Natural killer cell treated with Interleukin-12 subunit alpha and Interleukin-12 subunit beta and Interleukin-15 and Interleukin-18, amount 100 ng/mL, for 72 hours (primary cell): ENCODE data around the gene LAMP1. TPM values are rescaled to one million over a fixed set of nuclear protein-coding genes. Genes with fewer than 3 reads are reported as not detected.
"Not testable (repeated sequence)": the region's sequence is repeated elsewhere in the genome, so short reads cannot be mapped to it uniquely, and the experiment has no call there.

Source experiments
- ATAC-seq, 2 donors: fragments of 150-1000 bp; cut with Tn5 transposase in 1 of 2; sonication (Bioruptor Pico), chemical (Tn5 transposase) in 1 of 2; 2 replicates each; pipeline ENCODE4 v1.10.0; 2021
- DNase-seq: peaks from one replicate; pipeline ENCODE4 v3.0.0; 2022; ENCODE audit warnings: low spot score
- H3K27ac Mint-ChIP-seq, 2 donors: 1 replicate in 1 of 2; 2 replicates in 1 of 2; pipeline ENCODE4 v1.8.0; 2022; ENCODE audit warnings: mixed read lengths in 2 of 2, mild to moderate bottlenecking in 1 of 2, moderate library complexity in 1 of 2
- H3K27me3 Mint-ChIP-seq, 2 donors: 1 replicate in 1 of 2; 2 replicates in 1 of 2; pipeline ENCODE4 v1.8.0; 2022; ENCODE audit warnings: mixed read lengths in 2 of 2
- H3K36me3 Mint-ChIP-seq: one replicate; pipeline ENCODE4 v1.8.0; 2022; ENCODE audit warnings: mixed read lengths
- H3K4me1 Mint-ChIP-seq, 2 donors: 1 replicate in 1 of 2; 2 replicates in 1 of 2; pipeline ENCODE4 v1.8.0; 2022; ENCODE audit warnings: low read depth in 2 of 2, mixed read lengths in 2 of 2, mild to moderate bottlenecking in 1 of 2
- H3K4me3 Mint-ChIP-seq: one replicate; pipeline ENCODE4 v1.8.0; 2022; ENCODE audit warnings: mixed read lengths
- H3K9me3 Mint-ChIP-seq: 2 replicates; pipeline ENCODE4 v1.8.0; 2022; ENCODE audit warnings: mixed read lengths
- total RNA-seq, 2 donors: library from RNA; stranded (reverse); gene quantifications; one replicate each; pipeline ENCODE4 v1.2.3, GENCODE V29; 2022

Gene LAMP1
- 100 to 1,000 TPM; 104 to 108 TPM for total RNA-seq

DNA sequence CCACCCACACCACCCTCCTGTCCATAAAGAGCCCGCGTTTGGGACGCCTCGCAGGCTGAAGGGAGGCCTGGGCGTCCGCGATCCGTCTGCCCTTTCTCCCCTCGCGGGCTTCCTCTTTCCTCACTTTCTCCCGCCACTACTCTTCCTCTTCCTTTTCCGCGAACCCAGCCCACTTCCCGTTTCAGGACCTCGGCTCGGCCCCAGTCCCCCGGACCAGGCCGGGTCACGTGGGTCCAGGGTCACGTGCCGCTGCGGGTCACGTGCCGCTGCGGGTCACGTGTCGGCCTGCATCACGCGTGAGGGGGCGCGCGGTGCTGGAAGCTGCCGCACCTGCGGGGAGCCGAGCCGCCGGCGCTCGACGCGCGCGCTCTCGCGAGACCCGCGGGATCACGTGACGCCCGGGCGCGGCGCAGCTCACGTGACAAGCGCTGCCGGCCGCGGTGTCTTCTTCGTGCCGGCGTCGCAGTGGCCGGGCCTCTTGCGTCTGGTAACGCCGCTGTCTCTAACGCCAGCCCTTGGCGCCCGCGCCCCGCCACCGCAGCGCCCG lies at the start of gene LAMP1:
Gene LAMP1, plus strand, starts transcription at position 417 of the 547 bp plus-strand sequence. CDS start 196 bp downstream, outside the sequence.
- Mint-ChIP-seq H3K27me3 (peaks cover 16 to 19% of the 10 kb centered on the region in 2 donors), H3K9me3 (no peaks in the 10 kb centered on the region), H3K4me1 (peaks cover 35 to 38% of the 10 kb centered on the region in 2 donors), H3K4me3 (peak within 1 kb of the TSS; percentile 96), H3K27ac (peak within 1 kb of the TSS; percentile 85 to 99), H3K36me3 (peaks cover 7% of the 10 kb centered on the region)
- peak; percentile 86 to 87 for ATAC-seq
- DNase-seq = peak; percentile 95

- no peak for ATAC-seq
- peaks cover 31% of the 10 kb centered on the region for H3K36me3 Mint-ChIP-seq
- H3K4me3 Mint-ChIP-seq = no peak overlapping the region
These were observed 44.4 kb upstream of the LAMP1 start for GRCh38 chr13:113252516-113253095.

DNA sequence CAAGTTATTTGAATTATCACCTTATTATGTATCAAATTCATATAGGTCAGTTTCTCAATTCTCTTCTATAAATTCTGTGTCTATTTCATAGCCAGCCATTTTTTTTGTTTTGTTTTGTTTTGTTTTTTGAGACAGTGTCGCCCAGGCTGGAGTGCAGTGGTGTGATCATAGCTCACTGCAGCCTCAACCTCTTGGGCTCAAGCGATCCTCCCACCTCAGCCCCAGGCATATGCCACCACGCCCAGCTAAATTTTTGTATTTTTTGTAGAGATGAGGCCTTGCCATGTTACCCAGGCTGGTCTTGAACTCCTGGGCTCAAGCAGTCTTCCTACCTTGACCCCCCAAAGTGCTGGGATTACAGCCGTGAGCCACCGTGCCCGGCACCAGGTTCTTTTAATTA lies 39.1 kb upstream of the LAMP1 start:
- H3K27me3 Mint-ChIP-seq, H3K27ac Mint-ChIP-seq, DNase-seq, H3K9me3 Mint-ChIP-seq, H3K36me3 Mint-ChIP-seq, H3K4me1 Mint-ChIP-seq, H3K4me3 Mint-ChIP-seq, ATAC-seq: not testable (repeated sequence)

More at GRCh38 chr13:113252516-113253095, 44.4 kb upstream of the LAMP1 start:
- H3K27me3 Mint-ChIP-seq = no peaks in the 10 kb centered on the region
- H3K27ac Mint-ChIP-seq = no peak overlapping the region
- no peaks in the 10 kb centered on the region for H3K9me3 Mint-ChIP-seq
- DNase-seq = no peak
- H3K4me1 Mint-ChIP-seq = peaks cover 0 to 5% of the 10 kb centered on the region in 2 donors

DNA sequence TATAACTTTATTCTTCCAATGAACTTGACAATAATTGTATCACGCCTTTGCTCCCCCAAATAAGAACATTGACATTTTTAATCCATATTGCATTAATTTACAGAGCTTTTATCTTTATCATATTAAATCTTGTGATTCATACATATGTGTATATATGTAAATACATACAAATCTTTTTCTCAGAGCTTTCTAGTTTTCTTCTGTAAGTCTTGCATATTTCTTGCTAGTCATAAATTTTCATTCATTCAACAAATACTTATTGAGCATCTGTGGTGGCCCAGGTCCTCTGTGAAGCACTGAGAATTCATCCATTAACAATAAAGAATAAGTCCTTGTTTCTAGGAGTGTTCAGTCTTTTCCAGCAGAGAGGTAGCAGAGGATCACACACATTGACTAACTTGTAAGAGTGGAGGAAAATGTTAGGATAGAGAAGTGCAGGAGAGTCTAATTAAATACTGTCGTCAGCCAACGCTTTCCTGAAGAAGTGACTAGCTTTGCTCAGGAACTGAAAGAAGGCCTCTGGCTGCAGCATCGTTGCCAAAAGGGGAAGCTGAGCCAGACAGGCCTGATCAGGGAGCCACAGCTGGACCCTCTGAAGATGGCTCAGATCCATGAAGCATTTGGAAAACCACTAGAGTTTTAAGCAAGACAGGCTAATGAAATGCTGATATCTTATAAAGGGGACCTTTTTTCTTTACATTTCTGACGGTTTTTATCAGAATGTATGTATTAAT lies 38.6 kb upstream of the LAMP1 start:
- H3K4me3 Mint-ChIP-seq = no peak overlapping the region
- no peaks in the 10 kb centered on the region for H3K4me1 Mint-ChIP-seq
- no peak for DNase-seq
- H3K27ac Mint-ChIP-seq = no peak overlapping the region
- H3K27me3 Mint-ChIP-seq = no peaks in the 10 kb centered on the region
- H3K36me3 Mint-ChIP-seq = peaks cover 4% of the 10 kb centered on the region
- no peaks in the 10 kb centered on the region for H3K9me3 Mint-ChIP-seq
- no peak for ATAC-seq

- Mint-ChIP-seq H3K36me3 (peaks cover 4% of the 10 kb centered on the region), H3K9me3 (no peaks in the 10 kb centered on the region), H3K4me3 (no peak overlapping the region), H3K27me3 (no peaks in the 10 kb centered on the region), H3K27ac (no peak overlapping the region), H3K4me1 (no peaks in the 10 kb centered on the region)
- no peak for DNase-seq
- ATAC-seq = no peak
These were observed 36.0 kb upstream of the LAMP1 start for GRCh38 chr13:113260996-113261395.

DNA sequence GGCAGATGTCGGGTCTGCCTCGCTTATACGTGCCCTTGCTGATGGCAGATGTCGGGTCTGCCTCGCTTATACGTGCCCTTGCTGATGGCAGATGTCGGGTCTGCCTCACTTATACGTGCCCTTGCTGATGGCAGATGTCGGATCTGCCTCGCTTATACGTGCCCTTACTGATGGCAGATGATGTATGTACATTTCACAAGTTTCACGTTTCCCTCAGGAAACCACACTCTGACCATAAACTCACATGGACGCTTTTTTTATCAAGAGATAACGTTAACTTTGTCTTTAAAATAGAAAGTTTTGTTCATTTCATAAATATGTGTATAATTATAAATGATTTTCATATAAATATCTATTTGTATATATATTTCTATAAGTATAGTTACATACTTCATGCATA lies 34.0 kb upstream of the LAMP1 start:
- H3K36me3 Mint-ChIP-seq, H3K27ac Mint-ChIP-seq, H3K9me3 Mint-ChIP-seq, H3K27me3 Mint-ChIP-seq, H3K4me1 Mint-ChIP-seq, ATAC-seq, DNase-seq, H3K4me3 Mint-ChIP-seq: not testable (repeated sequence)

DNA sequence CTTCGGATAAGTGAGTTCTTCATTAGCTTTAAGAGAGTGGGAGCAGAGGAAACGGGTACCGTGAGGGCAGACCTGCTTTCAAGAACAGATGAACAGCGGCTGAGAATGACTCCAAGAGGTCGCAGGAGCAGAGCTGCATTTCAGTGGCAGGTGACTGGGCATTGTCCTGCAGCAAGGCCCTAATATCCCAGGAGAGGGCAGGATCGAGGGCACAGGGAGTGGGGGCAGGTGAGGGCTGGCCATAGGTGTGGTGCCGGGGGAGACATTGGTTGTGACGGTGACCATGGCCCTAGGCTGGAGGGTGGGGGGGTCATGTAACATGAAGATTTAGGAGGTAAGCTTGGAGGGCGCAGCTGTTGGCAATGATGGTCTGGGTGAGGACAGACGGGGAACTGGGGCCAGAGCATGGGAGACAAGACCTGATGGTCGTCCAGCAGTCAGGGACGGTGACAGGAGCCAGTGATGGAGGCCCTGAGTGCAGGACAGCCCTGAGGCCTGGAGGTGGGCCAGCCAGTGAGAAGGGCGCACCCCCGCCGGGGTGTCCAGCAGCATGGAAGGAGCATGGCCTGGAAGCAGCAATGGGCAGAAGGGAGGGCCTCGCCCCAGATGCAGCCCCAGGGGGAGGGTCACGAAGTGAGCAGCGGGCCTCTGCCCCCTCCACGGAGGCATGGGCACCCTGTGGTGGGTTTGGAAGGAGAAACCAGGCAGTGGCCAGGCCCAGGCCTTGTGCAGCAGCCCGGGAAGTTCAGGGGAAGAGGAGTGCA lies 29.2 kb upstream of the LAMP1 start:
- Mint-ChIP-seq H3K27ac (no peak overlapping the region), H3K36me3 (no peaks in the 10 kb centered on the region), H3K9me3 (no peaks in the 10 kb centered on the region), H3K4me3 (no peak overlapping the region), H3K27me3 (no peaks in the 10 kb centered on the region), H3K4me1 (peaks cover 0 to 2% of the 10 kb centered on the region in 2 donors)
- no peak for ATAC-seq
- no peak for DNase-seq

- Mint-ChIP-seq H3K4me3 (no peak overlapping the region), H3K27ac (no peak overlapping the region), H3K4me1 (peaks cover 6 to 17% of the 10 kb centered on the region in 2 donors), H3K27me3 (peaks cover 5 to 8% of the 10 kb centered on the region in 2 donors), H3K36me3 (no peaks in the 10 kb centered on the region), H3K9me3 (no peaks in the 10 kb centered on the region)
- DNase-seq = no peak
- ATAC-seq = no peak
These were observed 25.0 kb upstream of the LAMP1 start for GRCh38 chr13:113272031-113272430.

- Mint-ChIP-seq H3K4me1 (peaks cover 6 to 14% of the 10 kb centered on the region in 2 donors), H3K27ac (no peak overlapping the region), H3K36me3 (no peaks in the 10 kb centered on the region), H3K9me3 (no peaks in the 10 kb centered on the region), H3K27me3 (peaks cover 5 to 8% of the 10 kb centered on the region in 2 donors), H3K4me3 (no peak overlapping the region)
- no peak for DNase-seq
- ATAC-seq = no peak
These were observed 24.3 kb upstream of the LAMP1 start for GRCh38 chr13:113272701-113273181.

- peaks cover 5 to 9% of the 10 kb centered on the region in 2 donors for H3K27me3 Mint-ChIP-seq
- H3K9me3 Mint-ChIP-seq = no peaks in the 10 kb centered on the region
- DNase-seq (no peak), ATAC-seq (no peak)
- H3K4me3 Mint-ChIP-seq = no peak overlapping the region
- H3K36me3 Mint-ChIP-seq = no peaks in the 10 kb centered on the region
- peaks cover 6 to 14% of the 10 kb centered on the region in 2 donors for H3K4me1 Mint-ChIP-seq
- H3K27ac Mint-ChIP-seq = peak overlapping the region in 1 of 2 donors; percentile 13
These were observed 23.7 kb upstream of the LAMP1 start for GRCh38 chr13:113273321-113273720.

DNA sequence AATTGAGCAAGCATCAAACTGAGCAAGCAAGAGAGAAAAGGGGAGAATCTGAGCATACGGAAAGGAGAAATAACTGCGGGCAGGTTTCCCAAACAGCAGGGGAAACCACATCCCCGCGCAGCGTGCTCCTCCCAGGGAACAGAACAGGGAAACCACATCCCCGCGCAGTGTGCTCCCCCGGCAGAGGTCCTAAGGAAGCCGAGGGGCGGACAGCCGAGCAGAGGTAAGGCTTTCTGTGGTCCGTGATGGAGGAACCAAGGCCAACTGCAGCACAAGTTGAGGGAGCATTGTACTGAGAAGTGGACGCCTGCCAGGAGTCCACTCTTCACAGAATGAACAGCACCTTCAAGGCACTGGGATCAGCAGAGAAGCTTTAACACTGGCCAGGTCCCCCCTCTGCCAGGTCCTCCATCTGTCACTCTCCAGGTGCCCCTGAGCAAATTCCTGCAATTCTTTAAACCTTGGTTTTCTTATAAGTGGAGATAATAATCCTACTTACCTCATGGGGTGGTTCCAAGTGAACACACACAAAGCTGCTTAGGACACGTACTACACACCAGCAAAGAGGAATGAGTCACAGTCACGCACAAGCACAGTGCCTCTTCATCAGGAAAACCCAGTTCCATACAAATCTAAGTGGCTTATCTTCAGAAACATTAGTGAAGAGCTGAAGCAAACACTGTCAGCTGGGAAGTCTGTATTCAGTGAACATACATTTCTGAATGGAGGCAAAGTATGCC lies 23.0 kb upstream of the LAMP1 start:
- no peaks in the 10 kb centered on the region for H3K9me3 Mint-ChIP-seq
- peaks cover 5 to 16% of the 10 kb centered on the region in 2 donors for H3K27me3 Mint-ChIP-seq
- no peak overlapping the region for H3K4me3 Mint-ChIP-seq
- ATAC-seq = peak in 1 of 2 donors; percentile 6
- no peaks in the 10 kb centered on the region for H3K36me3 Mint-ChIP-seq
- no peak for DNase-seq
- H3K27ac Mint-ChIP-seq = no peak overlapping the region
- H3K4me1 Mint-ChIP-seq = peaks cover 6 to 14% of the 10 kb centered on the region in 2 donors

- Mint-ChIP-seq H3K36me3 (no peaks in the 10 kb centered on the region), H3K27me3 (peaks cover 5 to 18% of the 10 kb centered on the region in 2 donors), H3K4me3 (no peak overlapping the region), H3K9me3 (no peaks in the 10 kb centered on the region), H3K27ac (no peak overlapping the region), H3K4me1 (peaks cover 6 to 14% of the 10 kb centered on the region in 2 donors)
- ATAC-seq (no peak), DNase-seq (no peak)
These were observed 22.3 kb upstream of the LAMP1 start for GRCh38 chr13:113274721-113275120.

GRCh38 chr13:113275387-113275786 lies 21.7 kb upstream of the LAMP1 start:
- no peaks in the 10 kb centered on the region for H3K36me3 Mint-ChIP-seq
- H3K4me3 Mint-ChIP-seq = no peak overlapping the region
- ATAC-seq = no peak
- no peaks in the 10 kb centered on the region for H3K9me3 Mint-ChIP-seq
- no peak for DNase-seq
- no peak overlapping the region for H3K27ac Mint-ChIP-seq
- H3K27me3 Mint-ChIP-seq = peaks cover 6 to 21% of the 10 kb centered on the region in 2 donors
- peaks cover 6 to 14% of the 10 kb centered on the region in 2 donors for H3K4me1 Mint-ChIP-seq
